IPS-NIHi11 (cell line): Measurements from ENCODE around the gene RPS3A.
"Not testable (repeated sequence)": the region's sequence is repeated elsewhere in the genome, so short reads cannot be mapped to it uniquely, and the experiment has no call there.

Source experiments
- DNase-seq: peaks from one replicate; pipeline ENCODE4 v3.0.0; 2012; ENCODE audit warnings: mixed read lengths, low spot score

The RPS3A gene

GRCh38 chr4:151114986-151115385 lies 15.6 kb downstream of the RPS3A start:
- no peak for DNase-seq

- DNase-seq, result peak; percentile 73
Observed at GRCh38 chr4:151117371-151117962, 18.0 kb downstream of the RPS3A start.

GRCh38 chr4:151129796-151130195 lies 30.4 kb downstream of the RPS3A start:
- DNase-seq, result no peak

GRCh38 chr4:151133311-151133710 lies 33.9 kb downstream of the RPS3A start:
- DNase-seq, result no peak

GRCh38 chr4:151136048-151136447 lies 36.6 kb downstream of the RPS3A start:
- DNase-seq, result not testable (repeated sequence)

- DNase-seq, result no peak
Observed at GRCh38 chr4:151139814-151140213, 40.4 kb downstream of the RPS3A start.

GRCh38 chr4:151142758-151143157 lies 43.3 kb downstream of the RPS3A start:
- DNase-seq, result no peak

GRCh38 chr4:151143162-151143561 lies 43.7 kb downstream of the RPS3A start:
- no peak for DNase-seq

GRCh38 chr4:151143811-151144210 lies 44.4 kb downstream of the RPS3A start:
- no peak for DNase-seq

- no peak for DNase-seq
Observed at GRCh38 chr4:151144329-151145072, 45.1 kb downstream of the RPS3A start.

GRCh38 chr4:151147000-151147399 lies 47.6 kb downstream of the RPS3A start:
- no peak for DNase-seq

GRCh38 chr4:151148261-151148660 lies 48.8 kb downstream of the RPS3A start:
- DNase-seq, result no peak

- no peak for DNase-seq
Observed at GRCh38 chr4:151150821-151151580, 51.6 kb downstream of the RPS3A start.

GRCh38 chr4:151152028-151152427 lies 52.6 kb downstream of the RPS3A start:
- no peak for DNase-seq

- no peak for DNase-seq
Observed at GRCh38 chr4:151153585-151153984, 54.2 kb downstream of the RPS3A start.
